Measurements from ENCODE around the gene MAMLD1. TPM values are rescaled to one million over a fixed set of nuclear protein-coding genes. Genes with fewer than 3 reads are reported as not detected.

MAMLD1 gene
- polyA plus RNA-seq, 3 donors = 5.2 to 5.9 (median 5.8) TPM

GRCh38 chrX:150525061-150525919 lies 162.2 kb downstream of the MAMLD1 start:
- DNase-seq (ENCODE audit: low read depth in 3 of 3, low spot score in 2 of 3) = no peak

- DNase-seq (ENCODE audit: low read depth in 3 of 3, low spot score in 2 of 3) = no peak
Observed at GRCh38 chrX:150526692-150527091, 163.6 kb downstream of the MAMLD1 start.

GRCh38 chrX:150527108-150527507 lies 164.0 kb downstream of the MAMLD1 start:
- no peak for DNase-seq (ENCODE audit: low read depth in 3 of 3, low spot score in 2 of 3)

GRCh38 chrX:150529587-150529986 lies 166.5 kb downstream of the MAMLD1 start:
- no peak for DNase-seq (ENCODE audit: low read depth in 3 of 3, low spot score in 2 of 3)

GRCh38 chrX:150530821-150531220 lies 167.7 kb downstream of the MAMLD1 start:
- DNase-seq (ENCODE audit: low read depth in 3 of 3, low spot score in 2 of 3) = no peak

GRCh38 chrX:150531467-150531866 lies 168.3 kb downstream of the MAMLD1 start:
- DNase-seq (ENCODE audit: low read depth in 3 of 3, low spot score in 2 of 3) = no peak

GRCh38 chrX:150533863-150534262 lies 170.7 kb downstream of the MAMLD1 start:
- DNase-seq (ENCODE audit: low read depth in 3 of 3, low spot score in 2 of 3) = no peak

GRCh38 chrX:150536455-150537116 lies 173.5 kb downstream of the MAMLD1 start:
- no peak for DNase-seq (ENCODE audit: low read depth in 3 of 3, low spot score in 2 of 3)

- DNase-seq (ENCODE audit: low read depth in 3 of 3, low spot score in 2 of 3) = no peak
Observed at GRCh38 chrX:150537851-150538250, 174.7 kb downstream of the MAMLD1 start.

- no peak for DNase-seq (ENCODE audit: low read depth in 3 of 3, low spot score in 2 of 3)
Observed at GRCh38 chrX:150540965-150541364, 177.8 kb downstream of the MAMLD1 start.

GRCh38 chrX:150542846-150543229 lies 179.7 kb downstream of the MAMLD1 start:
- no peak for DNase-seq (ENCODE audit: low read depth in 3 of 3, low spot score in 2 of 3)

- DNase-seq (ENCODE audit: low read depth in 3 of 3, low spot score in 2 of 3) = no peak
Observed at GRCh38 chrX:150543230-150544155, 180.4 kb downstream of the MAMLD1 start.

- DNase-seq (ENCODE audit: low read depth in 3 of 3, low spot score in 2 of 3) = no peak
Observed at GRCh38 chrX:150544222-150544787, 181.2 kb downstream of the MAMLD1 start.

- DNase-seq (ENCODE audit: low read depth in 3 of 3, low spot score in 2 of 3) = no peak
Observed at GRCh38 chrX:150544835-150545770, 182.0 kb downstream of the MAMLD1 start.

- DNase-seq (ENCODE audit: low read depth in 3 of 3, low spot score in 2 of 3) = no peak
Observed at GRCh38 chrX:150546711-150547153, 183.6 kb downstream of the MAMLD1 start.

- DNase-seq (ENCODE audit: low read depth in 3 of 3, low spot score in 2 of 3) = peak in 1 of 3 donors; percentile 32
Observed at GRCh38 chrX:150547375-150548115, 184.4 kb downstream of the MAMLD1 start.

GRCh38 chrX:150548251-150548650 lies 185.1 kb downstream of the MAMLD1 start:
- no peak for DNase-seq (ENCODE audit: low read depth in 3 of 3, low spot score in 2 of 3)

- DNase-seq (ENCODE audit: low read depth in 3 of 3, low spot score in 2 of 3) = no peak
Observed at GRCh38 chrX:150548684-150549083, 185.6 kb downstream of the MAMLD1 start.

- DNase-seq (ENCODE audit: low read depth in 3 of 3, low spot score in 2 of 3) = no peak
Observed at GRCh38 chrX:150551963-150552362, 188.8 kb downstream of the MAMLD1 start.

All from right renal cortex interstitium (tissue), 3 donors.